KMS-11 (cell line): ENCODE data around the gene RPS25.

Source experiments
- H2AFZ ChIP-seq: fragments of 200-600 bp; sonication (generic); 2 replicates; pipeline ENCODE4 v1.6.1; 2016; ENCODE audit warnings: antibody characterized with exemption, mixed run types, low read depth
- H3K27ac ChIP-seq: fragments of 200-600 bp; sonication (generic); 2 replicates; pipeline ENCODE4 v1.6.1; 2016; ENCODE audit warnings: mild to moderate bottlenecking, mixed run types
- H3K27me3 ChIP-seq: fragments of 200-600 bp; sonication (generic); 2 replicates; pipeline ENCODE4 v1.6.1; 2017; ENCODE audit warnings: mild to moderate bottlenecking, low read depth, mixed run types, moderate library complexity; ENCODE audit not compliant: insufficient read depth
- H3K36me3 ChIP-seq: fragments of 200-600 bp; sonication (generic); 2 replicates; pipeline ENCODE4 v1.6.1; 2017; ENCODE audit warnings: mild to moderate bottlenecking, mixed run types; ENCODE audit not compliant: insufficient read depth
- H3K4me1 ChIP-seq: fragments of 200-600 bp; sonication (generic); 2 replicates; pipeline ENCODE4 v1.6.1; 2016; ENCODE audit warnings: mild to moderate bottlenecking, low read depth, mixed run types; ENCODE audit not compliant: poor library complexity, severe bottlenecking
- H3K4me2 ChIP-seq: fragments of 200-600 bp; sonication (generic); 2 replicates; pipeline ENCODE4 v1.7.0; 2016; ENCODE audit warnings: mild to moderate bottlenecking, mixed run types
- H3K4me3 ChIP-seq: fragments of 200-600 bp; sonication (generic); IDR thresholded peaks from 2 replicates; pipeline ENCODE4 v1.6.1; 2017; ENCODE audit warnings: low read depth, low read length, mixed read lengths; ENCODE audit not compliant: insufficient read depth
- H3K79me2 ChIP-seq: fragments of 200-600 bp; sonication (generic); 2 replicates; pipeline ENCODE4 v1.6.1; 2016; ENCODE audit warnings: low read depth, mixed run types; ENCODE audit not compliant: insufficient read depth
- H3K9ac ChIP-seq: fragments of 200-600 bp; sonication (generic); 2 replicates; pipeline ENCODE4 v1.6.1; 2016; ENCODE audit warnings: mild to moderate bottlenecking, mixed run types
- H4K20me1 ChIP-seq: fragments of 200-600 bp; sonication (generic); 2 replicates; pipeline ENCODE4 v1.6.1; 2016; ENCODE audit warnings: mild to moderate bottlenecking, mixed run types; ENCODE audit not compliant: insufficient read depth
- TF ChIP-seq, protein P1 (sequence below): fragments of 200-600 bp; sonication (generic); conservative IDR thresholded peaks from 2 replicates; pipeline ENCODE4 v1.6.1; 2017; ENCODE audit warnings: low read depth, mild to moderate bottlenecking, antibody characterized with exemption, low read length, moderate library complexity, mixed read lengths

Gene RPS25

GRCh38 chr11:119011476-119012053 lies 6.6 kb downstream of the RPS25 start:
- H3K4me1 ChIP-seq, result peaks cover 6% of the 10 kb centered on the region
- no peak overlapping the region for H3K27ac ChIP-seq
- TF ChIP-seq, protein P1, sequence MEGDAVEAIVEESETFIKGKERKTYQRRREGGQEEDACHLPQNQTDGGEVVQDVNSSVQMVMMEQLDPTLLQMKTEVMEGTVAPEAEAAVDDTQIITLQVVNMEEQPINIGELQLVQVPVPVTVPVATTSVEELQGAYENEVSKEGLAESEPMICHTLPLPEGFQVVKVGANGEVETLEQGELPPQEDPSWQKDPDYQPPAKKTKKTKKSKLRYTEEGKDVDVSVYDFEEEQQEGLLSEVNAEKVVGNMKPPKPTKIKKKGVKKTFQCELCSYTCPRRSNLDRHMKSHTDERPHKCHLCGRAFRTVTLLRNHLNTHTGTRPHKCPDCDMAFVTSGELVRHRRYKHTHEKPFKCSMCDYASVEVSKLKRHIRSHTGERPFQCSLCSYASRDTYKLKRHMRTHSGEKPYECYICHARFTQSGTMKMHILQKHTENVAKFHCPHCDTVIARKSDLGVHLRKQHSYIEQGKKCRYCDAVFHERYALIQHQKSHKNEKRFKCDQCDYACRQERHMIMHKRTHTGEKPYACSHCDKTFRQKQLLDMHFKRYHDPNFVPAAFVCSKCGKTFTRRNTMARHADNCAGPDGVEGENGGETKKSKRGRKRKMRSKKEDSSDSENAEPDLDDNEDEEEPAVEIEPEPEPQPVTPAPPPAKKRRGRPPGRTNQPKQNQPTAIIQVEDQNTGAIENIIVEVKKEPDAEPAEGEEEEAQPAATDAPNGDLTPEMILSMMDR, result no peak
- no peak overlapping the region for H3K4me2 ChIP-seq
- H3K36me3 ChIP-seq, result no peaks in the 10 kb centered on the region; the same call in 1 of the 2 replicates
- H3K79me2 ChIP-seq, result peaks cover 6% of the 10 kb centered on the region
- no peaks in the 10 kb centered on the region for H3K27me3 ChIP-seq
- H3K4me3 ChIP-seq, result no peak overlapping the region
- H3K9ac ChIP-seq, result no peak overlapping the region
- H2AFZ ChIP-seq, result no peak overlapping the region
- H4K20me1 ChIP-seq, result no peaks in the 10 kb centered on the region

DNA sequence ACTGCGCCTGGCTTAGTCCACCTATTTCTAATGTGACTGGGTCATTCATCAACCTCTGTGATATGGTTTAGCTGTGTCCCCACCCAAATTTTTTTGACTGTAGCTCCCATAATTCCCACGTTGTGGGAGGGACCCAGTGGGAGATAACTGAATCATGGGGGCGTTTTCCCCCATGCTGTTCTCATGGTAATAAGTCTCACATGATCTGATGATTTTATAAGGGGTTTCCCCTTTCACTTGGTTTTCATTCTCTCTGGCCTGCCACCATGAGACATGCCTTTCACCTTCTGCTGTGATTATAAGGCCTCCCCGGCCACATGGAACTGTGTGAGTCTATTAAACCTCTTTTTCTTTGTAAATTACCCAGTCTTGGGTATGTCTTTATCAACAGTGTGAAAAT lies 11.5 kb downstream of the RPS25 start:
- Histone ChIP-seq H3K4me1 (no peaks in the 10 kb centered on the region), H3K79me2 (no peaks in the 10 kb centered on the region), H2AFZ (no peak overlapping the region), H3K27me3 (no peaks in the 10 kb centered on the region), H3K4me2 (no peak overlapping the region), H3K36me3 (peaks cover under 1% of the 10 kb centered on the region; the same call in 1 of the 2 replicates), H3K27ac (no peak overlapping the region), H3K9ac (no peak overlapping the region), H3K4me3 (no peak overlapping the region), H4K20me1 (no peaks in the 10 kb centered on the region)
- TF ChIP-seq, protein P1, result no peak

DNA sequence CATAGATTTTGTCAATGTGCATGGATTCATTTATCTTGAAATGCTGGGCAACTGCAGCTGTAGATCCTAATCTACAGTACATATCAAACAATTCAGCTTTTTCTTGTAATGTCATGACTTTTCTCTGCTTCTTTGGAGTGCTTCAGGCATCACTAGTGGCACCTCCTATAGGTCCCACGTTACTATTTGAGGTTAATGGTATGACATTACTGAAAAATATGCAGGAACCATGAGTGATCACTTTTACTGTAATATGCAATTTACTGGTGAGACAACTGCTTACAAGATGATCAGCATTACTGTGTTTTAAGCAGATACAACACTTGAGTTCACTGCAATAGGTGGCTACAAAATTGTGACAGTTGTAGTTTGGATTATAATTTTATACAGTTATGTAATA lies 17.2 kb downstream of the RPS25 start:
- Histone ChIP-seq H3K36me3 (peaks cover 4% of the 10 kb centered on the region; the same call in 1 of the 2 replicates), H3K4me2 (no peak overlapping the region), H4K20me1 (no peaks in the 10 kb centered on the region), H3K4me1 (no peaks in the 10 kb centered on the region), H3K79me2 (no peaks in the 10 kb centered on the region), H3K27me3 (no peaks in the 10 kb centered on the region), H3K4me3 (no peak overlapping the region), H2AFZ (no peak overlapping the region), H3K27ac (no peak overlapping the region), H3K9ac (no peak overlapping the region)
- TF ChIP-seq, protein P1, result no peak

DNA sequence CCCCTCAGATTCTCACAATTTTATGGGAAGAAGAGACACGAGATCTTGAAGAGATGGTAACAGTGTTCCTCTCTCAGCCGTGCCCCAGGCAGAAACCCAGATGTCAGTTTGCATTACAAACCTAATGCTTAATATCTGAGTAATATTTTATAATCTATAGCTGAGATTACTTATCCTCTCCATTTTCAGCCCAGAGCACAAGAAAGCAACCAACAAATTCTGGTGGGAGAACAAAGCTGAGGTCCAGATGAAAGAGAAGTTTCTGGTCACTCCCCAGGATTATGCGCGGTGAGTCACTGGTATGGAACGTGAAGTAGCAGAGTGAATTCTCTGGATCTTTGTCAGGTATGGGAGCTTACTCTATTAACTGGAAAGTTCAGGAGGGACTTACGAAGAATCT lies 19.3 kb downstream of the RPS25 start:
- Histone ChIP-seq H3K27ac (no peak overlapping the region), H3K36me3 (peaks cover 4% of the 10 kb centered on the region; the same call in 1 of the 2 replicates), H2AFZ (no peak overlapping the region)

More for the DNA sequence above, 19.3 kb downstream of the RPS25 start:
- no peaks in the 10 kb centered on the region for H3K79me2 ChIP-seq
- TF ChIP-seq, protein P1, result no peak
- no peaks in the 10 kb centered on the region for H3K4me1 ChIP-seq
- no peak overlapping the region for H3K9ac ChIP-seq
- H3K4me3 ChIP-seq, result no peak overlapping the region
- H3K27me3 ChIP-seq, result no peaks in the 10 kb centered on the region
- no peaks in the 10 kb centered on the region for H4K20me1 ChIP-seq
- H3K4me2 ChIP-seq, result peak overlapping the region; percentile 63; the same call in 1 of the 2 replicates
